Measurements from ENCODE around the gene SLC39A6.
A peak's percentile ranks its signal among the peaks of the same experiment; 100 is the strongest.

Gene SLC39A6

GRCh38 chr18:36141576-36141975 lies 12.4 kb upstream of the SLC39A6 start:
- H3K4me3 ChIP-seq (ENCODE audit: low read depth, low read length), result no peak overlapping the region
- no peak for TF ChIP-seq CTCF (IDR thresholded peaks at IDR 0.05; ENCODE audit: low read depth, low read length)
- in situ Hi-C loops (cut with HindIII; ENCODE audit: low sequenced_read_pairs), result no loop called here
- DNase-seq (ENCODE audit: low read depth, low spot score), result no peak

- no peak overlapping the region for H3K4me3 ChIP-seq (ENCODE audit: low read depth, low read length)
- in situ Hi-C loops (cut with HindIII; ENCODE audit: low sequenced_read_pairs), result no loop called here
- no peak for DNase-seq (ENCODE audit: low read depth, low spot score)
- TF ChIP-seq CTCF (IDR thresholded peaks at IDR 0.05; ENCODE audit: low read depth, low read length), result no peak
Observed at GRCh38 chr18:36139245-36139644, 10.1 kb upstream of the SLC39A6 start.

- TF ChIP-seq CTCF (IDR thresholded peaks at IDR 0.05; ENCODE audit: low read depth, low read length), result no peak
- DNase-seq (ENCODE audit: low read depth, low spot score), result no peak
- in situ Hi-C loops (cut with HindIII; ENCODE audit: low sequenced_read_pairs), result no loop called here
- H3K4me3 ChIP-seq (ENCODE audit: low read depth, low read length), result no peak overlapping the region
Observed at GRCh38 chr18:36135264-36135663, 6.1 kb upstream of the SLC39A6 start.

- in situ Hi-C loops (cut with HindIII; ENCODE audit: low sequenced_read_pairs), result no loop called here
- H3K4me3 ChIP-seq (ENCODE audit: low read depth, low read length), result no peak overlapping the region
Observed at GRCh38 chr18:36132756-36133155, 3.6 kb upstream of the SLC39A6 start.

GRCh38 chr18:36131692-36132483 lies 2.7 kb upstream of the SLC39A6 start:
- H3K4me3 ChIP-seq (ENCODE audit: low read depth, low read length), result no peak overlapping the region
- TF ChIP-seq CTCF (IDR thresholded peaks at IDR 0.05; ENCODE audit: low read depth, low read length), result no peak
- no peak for DNase-seq (ENCODE audit: low read depth, low spot score)
- in situ Hi-C loops (cut with HindIII; ENCODE audit: low sequenced_read_pairs), result no loop called here

More at GRCh38 chr18:36132756-36133155, 3.6 kb upstream of the SLC39A6 start:
- no peak for TF ChIP-seq CTCF (IDR thresholded peaks at IDR 0.05; ENCODE audit: low read depth, low read length)
- no peak for DNase-seq (ENCODE audit: low read depth, low spot score)

- in situ Hi-C loops (cut with HindIII; ENCODE audit: low sequenced_read_pairs), result no loop called here
- no peak for DNase-seq (ENCODE audit: low read depth, low spot score)
- TF ChIP-seq CTCF (IDR thresholded peaks at IDR 0.05; ENCODE audit: low read depth, low read length), result no peak
- peak overlapping the region; percentile 99 for H3K4me3 ChIP-seq (ENCODE audit: low read depth, low read length)
Observed at GRCh38 chr18:36130883-36131653, 1.9 kb upstream of the SLC39A6 start.
